ENCODE data around the gene ANKRD6. TPM values are rescaled to one million over a fixed set of nuclear protein-coding genes. Genes with fewer than 3 reads are reported as not detected.

Gene ANKRD6
- total RNA-seq, 1 donor from 2014 or later = 6.2 TPM

DNA sequence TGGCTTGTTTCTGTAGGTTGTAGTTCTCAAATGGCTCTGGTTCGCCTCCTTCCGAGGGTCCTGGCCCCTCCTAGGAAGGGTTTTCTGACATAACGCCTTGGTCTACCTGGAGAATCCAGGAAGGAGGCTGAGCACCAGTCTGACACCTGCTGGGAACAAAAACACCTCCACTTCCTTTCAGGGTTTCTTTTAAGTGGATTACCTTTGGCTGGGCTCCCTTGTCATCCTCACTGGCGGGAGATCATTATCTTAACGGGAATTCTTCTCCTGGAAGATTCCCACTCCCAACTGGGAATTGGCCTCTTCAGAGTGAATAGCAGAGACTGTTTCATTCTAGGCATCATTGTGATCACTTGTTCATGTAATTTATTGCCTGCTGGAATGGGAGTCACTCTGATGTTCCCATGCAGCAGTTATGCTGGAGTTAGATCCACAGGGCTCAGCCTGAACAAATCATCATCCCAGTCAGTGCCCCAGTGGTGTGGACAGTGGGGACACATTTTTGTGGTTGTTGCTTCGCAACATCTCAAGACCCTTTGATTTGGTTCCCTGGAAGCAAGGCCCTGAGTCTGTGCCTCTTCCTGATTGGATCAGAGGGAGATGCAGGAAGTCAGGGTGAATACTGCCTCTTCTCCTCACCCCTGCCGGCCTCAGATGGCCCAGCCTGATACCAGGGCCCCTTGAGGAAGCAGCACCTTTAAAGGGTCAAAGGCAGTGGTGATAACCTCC, 156.5 kb downstream of the ANKRD6 start:
- TF ChIP-seq, protein P1, sequence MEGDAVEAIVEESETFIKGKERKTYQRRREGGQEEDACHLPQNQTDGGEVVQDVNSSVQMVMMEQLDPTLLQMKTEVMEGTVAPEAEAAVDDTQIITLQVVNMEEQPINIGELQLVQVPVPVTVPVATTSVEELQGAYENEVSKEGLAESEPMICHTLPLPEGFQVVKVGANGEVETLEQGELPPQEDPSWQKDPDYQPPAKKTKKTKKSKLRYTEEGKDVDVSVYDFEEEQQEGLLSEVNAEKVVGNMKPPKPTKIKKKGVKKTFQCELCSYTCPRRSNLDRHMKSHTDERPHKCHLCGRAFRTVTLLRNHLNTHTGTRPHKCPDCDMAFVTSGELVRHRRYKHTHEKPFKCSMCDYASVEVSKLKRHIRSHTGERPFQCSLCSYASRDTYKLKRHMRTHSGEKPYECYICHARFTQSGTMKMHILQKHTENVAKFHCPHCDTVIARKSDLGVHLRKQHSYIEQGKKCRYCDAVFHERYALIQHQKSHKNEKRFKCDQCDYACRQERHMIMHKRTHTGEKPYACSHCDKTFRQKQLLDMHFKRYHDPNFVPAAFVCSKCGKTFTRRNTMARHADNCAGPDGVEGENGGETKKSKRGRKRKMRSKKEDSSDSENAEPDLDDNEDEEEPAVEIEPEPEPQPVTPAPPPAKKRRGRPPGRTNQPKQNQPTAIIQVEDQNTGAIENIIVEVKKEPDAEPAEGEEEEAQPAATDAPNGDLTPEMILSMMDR (conservative IDR thresholded peaks at IDR 0.05; ENCODE audit: low read depth, low read length) = no peak
- no peak for DNase-seq (ENCODE audit: low read depth)
- no peak overlapping the region for H3K4me3 ChIP-seq (ENCODE audit: low read depth, low read length)

DNA sequence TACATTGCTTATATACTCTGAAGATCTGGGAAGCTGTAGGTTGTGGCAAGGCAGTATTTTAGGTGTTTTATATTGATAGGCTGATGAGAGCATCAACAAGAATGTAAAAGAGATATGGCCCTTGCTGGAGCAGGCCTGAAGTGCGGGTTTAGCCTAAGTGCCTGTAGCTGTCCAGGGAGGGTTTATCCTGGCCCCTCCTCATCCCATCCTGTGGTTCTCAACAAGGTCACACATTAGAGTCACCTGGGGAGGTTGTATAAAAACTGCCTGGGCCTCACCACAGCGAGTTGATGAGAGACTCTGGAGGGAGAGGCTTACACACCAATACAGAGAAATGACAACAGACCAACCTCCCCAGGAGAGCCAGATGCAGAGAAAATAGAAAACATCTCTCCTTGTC, 157.2 kb downstream of the ANKRD6 start:
- H3K4me3 ChIP-seq (ENCODE audit: low read depth, low read length) = no peak overlapping the region
- TF ChIP-seq, protein P1 (conservative IDR thresholded peaks at IDR 0.05; ENCODE audit: low read depth, low read length) = no peak
- no peak for DNase-seq (ENCODE audit: low read depth)

DNA sequence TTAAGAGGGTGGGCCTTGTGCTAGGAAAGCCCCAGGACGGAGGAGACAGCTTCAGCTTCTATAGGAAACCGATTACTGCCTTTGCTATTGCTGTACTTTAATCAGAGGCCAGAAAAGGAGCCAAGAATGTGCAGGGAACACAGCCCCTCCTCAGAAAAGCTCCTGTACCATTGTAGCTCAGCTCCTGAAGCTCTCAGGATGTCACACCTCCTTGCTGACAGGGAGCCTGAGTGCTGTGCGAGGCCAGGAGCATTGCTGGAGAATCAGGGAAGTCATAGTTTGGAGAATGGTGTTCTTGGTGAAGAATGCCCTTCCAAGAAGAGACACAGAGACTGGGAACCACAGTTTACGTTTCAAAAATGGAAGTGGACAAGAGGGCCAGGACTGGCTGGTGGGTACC, 158.8 kb downstream of the ANKRD6 start:
- TF ChIP-seq, protein P1 (conservative IDR thresholded peaks at IDR 0.05; ENCODE audit: low read depth, low read length) = no peak
- no peak overlapping the region for H3K4me3 ChIP-seq (ENCODE audit: low read depth, low read length)
- DNase-seq (ENCODE audit: low read depth) = no peak

DNA sequence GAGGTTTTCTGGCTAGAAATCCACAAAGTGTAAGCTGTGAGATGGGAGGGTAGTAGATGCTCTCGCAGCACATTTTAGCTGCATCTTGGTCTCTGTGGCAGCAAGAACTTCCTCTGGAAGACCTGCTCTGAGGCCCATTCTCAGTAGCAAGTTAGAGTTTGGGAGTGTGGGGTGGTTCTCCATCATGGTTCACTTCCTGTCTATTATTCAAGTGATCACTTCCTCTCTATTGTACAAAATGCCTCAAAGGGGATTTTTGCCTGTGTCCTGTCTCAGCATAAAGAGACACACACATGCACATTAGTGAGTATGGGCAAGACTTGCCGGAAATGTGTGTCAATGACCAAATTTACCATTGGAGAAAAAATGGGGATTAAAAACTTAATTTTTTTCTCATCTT, 163.1 kb downstream of the ANKRD6 start:
- TF ChIP-seq, protein P1 (conservative IDR thresholded peaks at IDR 0.05; ENCODE audit: low read depth, low read length) = no peak
- no peak overlapping the region for H3K4me3 ChIP-seq (ENCODE audit: low read depth, low read length)
- no peak for DNase-seq (ENCODE audit: low read depth)

DNA sequence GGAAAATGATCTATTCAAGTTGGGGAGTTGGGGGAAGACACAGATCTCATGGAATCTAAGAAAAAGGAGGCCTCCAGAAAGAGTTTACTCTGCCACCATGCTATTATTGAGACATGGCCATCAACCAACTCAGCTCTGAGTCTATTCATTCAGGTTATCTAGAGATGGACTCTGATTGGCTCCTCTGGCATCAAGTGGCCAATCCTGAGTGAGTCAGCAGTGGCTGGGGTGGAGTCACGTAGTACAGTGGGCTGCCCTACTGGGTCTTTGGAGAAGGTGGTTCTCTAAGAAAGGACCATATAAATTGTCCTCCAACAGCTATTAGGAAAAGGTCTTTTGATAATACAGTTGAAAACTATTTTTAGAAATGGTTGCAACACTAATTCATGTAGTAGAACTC, 163.5 kb downstream of the ANKRD6 start:
- H3K4me3 ChIP-seq (ENCODE audit: low read depth, low read length) = no peak overlapping the region
- TF ChIP-seq, protein P1 (conservative IDR thresholded peaks at IDR 0.05; ENCODE audit: low read depth, low read length) = no peak
- DNase-seq (ENCODE audit: low read depth) = no peak

DNA sequence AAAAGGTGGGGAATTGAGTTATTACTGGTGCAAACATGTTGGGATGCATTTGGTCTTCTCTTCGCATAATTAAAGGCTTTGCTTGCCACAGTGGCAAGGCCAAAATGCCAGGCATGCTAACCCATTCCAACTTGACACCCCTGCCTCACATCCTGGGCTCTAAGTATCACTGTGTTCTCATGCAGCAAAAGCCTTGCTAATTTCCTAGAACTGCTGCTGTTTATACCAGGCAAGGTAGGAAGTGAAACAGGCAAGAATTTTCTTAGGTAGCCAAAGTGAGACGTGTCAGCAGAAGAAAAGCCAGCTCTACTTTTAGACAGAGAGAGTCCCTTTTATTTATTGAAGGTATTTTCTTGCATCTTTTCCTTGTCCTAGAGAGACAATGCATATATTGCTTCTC, 164.4 kb downstream of the ANKRD6 start:
- no peak overlapping the region for H3K4me3 ChIP-seq (ENCODE audit: low read depth, low read length)
- no peak for DNase-seq (ENCODE audit: low read depth)
- TF ChIP-seq, protein P1 (conservative IDR thresholded peaks at IDR 0.05; ENCODE audit: low read depth, low read length) = no peak

DNA sequence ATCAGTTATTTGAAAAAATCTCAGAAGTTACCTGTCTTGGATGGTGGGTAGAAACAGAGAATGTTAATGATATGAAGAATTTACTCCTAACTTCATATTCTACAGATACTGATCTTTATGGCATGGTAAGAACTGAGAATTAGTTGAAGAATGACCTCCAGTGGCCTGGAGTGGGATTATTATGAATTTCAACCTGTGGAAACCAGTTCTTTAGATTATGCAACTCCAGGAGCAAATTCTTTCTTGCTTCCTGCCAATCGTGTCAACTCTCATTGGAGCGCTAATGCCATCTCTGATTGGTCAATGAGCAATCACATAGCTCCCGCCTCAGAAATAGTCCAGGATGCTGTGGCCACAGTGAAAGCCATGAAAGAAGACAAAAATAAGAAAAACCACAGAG, 165.0 kb downstream of the ANKRD6 start:
- TF ChIP-seq, protein P1 (conservative IDR thresholded peaks at IDR 0.05; ENCODE audit: low read depth, low read length) = peak; percentile 34
- no peak overlapping the region for H3K4me3 ChIP-seq (ENCODE audit: low read depth, low read length)
- DNase-seq (ENCODE audit: low read depth) = peak; percentile 23

Data from epithelial cell of proximal tubule (primary cell).